SU-DHL-6 (cell line): ENCODE results near the gene CDKL1.
"Not testable (repeated sequence)": the region's sequence is repeated elsewhere in the genome, so short reads cannot be mapped to it uniquely, and the experiment has no call there.

Experiments used
- H2AFZ ChIP-seq: fragments of 200-600 bp; sonication (generic); 2 replicates; pipeline ENCODE4 v1.6.1; 2014; ENCODE audit warnings: low read depth, mild to moderate bottlenecking, moderate library complexity, mixed read lengths, antibody characterized with exemption, low read length; ENCODE audit not compliant: severe bottlenecking
- H3F3A ChIP-seq: fragments of 200-600 bp; shearing (Covaris generic); 2 replicates; pipeline ENCODE4 v1.6.0; 2016; ENCODE audit warnings: antibody characterized with exemption, mild to moderate bottlenecking; ENCODE audit not compliant: insufficient read depth
- H3K27ac ChIP-seq: fragments of 200-600 bp; sonication (generic); 2 replicates; pipeline ENCODE4 v1.5.1; 2016; ENCODE audit warnings: low read depth, mild to moderate bottlenecking, low read length, moderate library complexity, mixed read lengths
- H3K27me3 ChIP-seq: fragments of 200-600 bp; sonication (generic), shearing (Covaris generic); 2 replicates; pipeline ENCODE4 v1.6.0; 2014; ENCODE audit warnings: mild to moderate bottlenecking, low read length
- H3K36me3 ChIP-seq: fragments of 200-600 bp; sonication (generic); 2 replicates; pipeline ENCODE4 v1.6.1; 2014; ENCODE audit warnings: mild to moderate bottlenecking, low read length, mixed read lengths
- H3K4me2 ChIP-seq: fragments of 300-600, 200-600 bp; shearing (Covaris generic), sonication (generic); 2 replicates; pipeline ENCODE4 v1.6.0; 2014; ENCODE audit warnings: low read length, low read depth, mild to moderate bottlenecking; ENCODE audit not compliant: poor library complexity, severe bottlenecking
- H3K4me3 ChIP-seq: fragments of 200-600 bp; sonication (generic); 2 replicates; pipeline ENCODE4 v1.5.1; 2014; ENCODE audit warnings: antibody characterized with exemption, low read length, mild to moderate bottlenecking, mixed read lengths; ENCODE audit not compliant: insufficient read depth, poor library complexity, severe bottlenecking
- H3K79me2 ChIP-seq: fragments of 200-600 bp; sonication (generic); 2 replicates; pipeline ENCODE4 v1.6.1; 2014; ENCODE audit warnings: mild to moderate bottlenecking, low read length, moderate library complexity; ENCODE audit not compliant: insufficient read depth
- H3K9ac ChIP-seq: fragments of 200-600 bp; sonication (generic); 2 replicates; pipeline ENCODE4 v1.7.0; 2014; ENCODE audit warnings: mild to moderate bottlenecking, low read length
- H3K9me2 ChIP-seq: fragments of 200-600 bp; sonication (generic); replicated peaks from 2 replicates; pipeline ENCODE4 v1.6.1; 2014; ENCODE audit warnings: low read length; ENCODE audit not compliant: insufficient read depth
- H3K9me3 ChIP-seq: fragments of 200-600 bp; sonication (generic); 2 replicates; pipeline ENCODE4 v1.6.1; 2014; ENCODE audit warnings: low read length, mixed read lengths; ENCODE audit not compliant: insufficient read depth
- H4K20me1 ChIP-seq: fragments of 200-600 bp; sonication (generic); 2 replicates; pipeline ENCODE4 v1.6.1; 2014; ENCODE audit warnings: low read depth, mild to moderate bottlenecking, antibody characterized with exemption, low read length, moderate library complexity, mixed read lengths
- CTCF ChIP-seq: fragments of 200-600 bp; sonication (generic); IDR thresholded peaks from one replicate; pipeline ENCODE4 v1.5.1; 2017; ENCODE audit warnings: antibody characterized with exemption, mild to moderate bottlenecking, low read length, moderate library complexity; ENCODE audit not compliant: insufficient read depth, poor library complexity, severe bottlenecking
- EZH2phosphoT487 ChIP-seq: fragments of 200-600 bp; sonication (generic), shearing (Covaris generic); conservative IDR thresholded peaks from 2 replicates; pipeline ENCODE4 v1.6.1; 2018; ENCODE audit warnings: mild to moderate bottlenecking, antibody characterized with exemption, low read length, moderate library complexity, mixed read lengths

Gene CDKL1

GRCh38 chr14:50357124-50357523 lies 39.6 kb downstream of the CDKL1 start:
- Histone ChIP-seq H3K27ac (no peak overlapping the region), H3K9me2 (no peaks in the 10 kb centered on the region), H4K20me1 (no peaks in the 10 kb centered on the region), H3F3A (no peaks in the 10 kb centered on the region), H3K9ac (no peak overlapping the region), H3K79me2 (no peaks in the 10 kb centered on the region), H3K4me3 (no peak overlapping the region), H2AFZ (no peak overlapping the region), H3K4me2 (no peak overlapping the region), H3K9me3 (no peaks in the 10 kb centered on the region), H3K36me3 (no peaks in the 10 kb centered on the region), H3K27me3 (no peaks in the 10 kb centered on the region)
- TF ChIP-seq EZH2phosphoT487, result no peak
- TF ChIP-seq CTCF, result no peak

- not testable (repeated sequence) for H3K4me3 ChIP-seq, H3K36me3 ChIP-seq, H3K9me3 ChIP-seq, H4K20me1 ChIP-seq, H3K27me3 ChIP-seq, H3K79me2 ChIP-seq, H3F3A ChIP-seq, H3K4me2 ChIP-seq, H3K27ac ChIP-seq, H2AFZ ChIP-seq, H3K9ac ChIP-seq, H3K9me2 ChIP-seq
These were observed 40.4 kb downstream of the CDKL1 start for GRCh38 chr14:50356283-50356682.

GRCh38 chr14:50355692-50356091 lies 41.0 kb downstream of the CDKL1 start:
- Histone ChIP-seq H3K27ac (no peak overlapping the region), H3K79me2 (no peaks in the 10 kb centered on the region), H3F3A (no peaks in the 10 kb centered on the region), H3K4me2 (no peak overlapping the region), H3K36me3 (no peaks in the 10 kb centered on the region), H3K9ac (no peak overlapping the region), H4K20me1 (no peaks in the 10 kb centered on the region), H2AFZ (no peak overlapping the region), H3K9me3 (no peaks in the 10 kb centered on the region), H3K4me3 (no peak overlapping the region), H3K27me3 (no peaks in the 10 kb centered on the region), H3K9me2 (no peaks in the 10 kb centered on the region)
- TF ChIP-seq CTCF (no peak), EZH2phosphoT487 (no peak)

GRCh38 chr14:50354527-50354926 lies 42.2 kb downstream of the CDKL1 start:
- Histone ChIP-seq H3K27ac (no peak overlapping the region), H4K20me1 (no peaks in the 10 kb centered on the region), H3K79me2 (no peaks in the 10 kb centered on the region), H3K9ac (no peak overlapping the region), H3K36me3 (no peaks in the 10 kb centered on the region), H3K4me2 (no peak overlapping the region), H3K4me3 (no peak overlapping the region), H3F3A (no peaks in the 10 kb centered on the region), H3K9me3 (no peaks in the 10 kb centered on the region), H3K9me2 (no peaks in the 10 kb centered on the region), H2AFZ (no peak overlapping the region), H3K27me3 (no peaks in the 10 kb centered on the region)
- TF ChIP-seq CTCF (no peak), EZH2phosphoT487 (no peak)
